Smooth muscle cell (in vitro differentiated cells): ENCODE measurements around the gene TRIOBP. TPM values are rescaled to one million over a fixed set of nuclear protein-coding genes. Genes with fewer than 3 reads are reported as not detected.

Experiments
- DNase-seq: peaks from one replicate; lab custom pipeline; 2025; ENCODE audit not compliant: unreplicated experiment; lab: John Stamatoyannopoulos, UW
- H2AFZ ChIP-seq: fragments of 200-600 bp; sonication (generic); 2 replicates; pipeline ENCODE4 v1.6.0; 2016; ENCODE audit warnings: antibody characterized with exemption, low read depth, mild to moderate bottlenecking
- H3F3A ChIP-seq: fragments of 200-600 bp; sonication (generic); 2 replicates; pipeline ENCODE4 v1.6.0; 2017; ENCODE audit warnings: antibody characterized with exemption, low read depth
- H3K27ac ChIP-seq: fragments of 200-600 bp; sonication (generic); 2 replicates; pipeline ENCODE4 v1.5.1; 2016; ENCODE audit warnings: low read depth, mild to moderate bottlenecking
- H3K27me3 ChIP-seq: fragments of 200-600 bp; sonication (generic); 2 replicates; pipeline ENCODE4 v1.6.1; 2016; ENCODE audit warnings: low read depth, mild to moderate bottlenecking
- H3K36me3 ChIP-seq: fragments of 200-600 bp; sonication (generic); 2 replicates; pipeline ENCODE4 v1.5.1; 2016; ENCODE audit warnings: low read depth
- H3K4me1 ChIP-seq: fragments of 200-600 bp; sonication (generic); 2 replicates; pipeline ENCODE4 v1.5.1; 2016; ENCODE audit warnings: low read depth
- H3K4me2 ChIP-seq: fragments of 200-600 bp; sonication (generic); 2 replicates; pipeline ENCODE4 v1.6.0; 2016; ENCODE audit warnings: mild to moderate bottlenecking
- H3K4me3 ChIP-seq: fragments of 200-600 bp; sonication (generic); 2 replicates; pipeline ENCODE4 v1.5.1; 2016; ENCODE audit warnings: mild to moderate bottlenecking
- H3K79me2 ChIP-seq: fragments of 200-600 bp; sonication (generic); 2 replicates; pipeline ENCODE4 v1.6.0; 2016; ENCODE audit warnings: low read depth, mild to moderate bottlenecking
- H3K9ac ChIP-seq: fragments of 200-600 bp; sonication (generic); 2 replicates; pipeline ENCODE4 v1.6.0; 2016; ENCODE audit warnings: low read depth
- H3K9me3 ChIP-seq: fragments of 200-600 bp; sonication (generic); replicated peaks from 2 replicates; pipeline ENCODE4 v1.5.1; 2016; ENCODE audit warnings: low read depth
- H4K20me1 ChIP-seq: fragments of 200-600 bp; sonication (generic); 2 replicates; pipeline ENCODE4 v1.6.0; 2016; ENCODE audit warnings: low read depth
- CTCF ChIP-seq: fragments of 200-600 bp; sonication (generic); IDR thresholded peaks from 2 replicates; pipeline ENCODE4 v1.5.1; 2017; ENCODE audit warnings: borderline replicate concordance, mild to moderate bottlenecking, antibody characterized with exemption; ENCODE audit not compliant: insufficient read depth, poor library complexity, severe bottlenecking
- WGBS: methylation state at CpG from one replicate; pipeline ENCODE4 v1.1.7; 2016; ENCODE audit warnings: low lambda C conversion rate; 5-methylcytosine and 5-hydroxymethylcytosine counted together
- polyA plus RNA-seq: library from polyadenylated mRNA; unstranded; fragments of >200 nt; fragmentation: Nextera tagmentation; extraction: Ambion mirVana; gene quantifications from 2 replicates; pipeline ENCODE4 v1.2.1, GENCODE V29; 2016
- total RNA-seq: library from RNA; depleted of rRNA; stranded (reverse); fragments of >200 nt; gene quantifications from 2 replicates; pipeline ENCODE4 v1.2.3, GENCODE V29; 2014

TRIOBP gene
- total and polyA plus RNA-seq, 2 experiments from 2014 or later, result 44.6 to 95.8 TPM

- Histone ChIP-seq H3F3A (no peaks in the 10 kb centered on the region), H4K20me1 (no peaks in the 10 kb centered on the region), H3K27ac (no peak overlapping the region), H3K9ac (no peak overlapping the region), H3K4me3 (no peak overlapping the region), H3K4me1 (no peaks in the 10 kb centered on the region), H3K9me3 (no peaks in the 10 kb centered on the region), H3K27me3 (no peaks in the 10 kb centered on the region), H2AFZ (no peak overlapping the region), H3K4me2 (no peak overlapping the region), H3K79me2 (no peaks in the 10 kb centered on the region), H3K36me3 (no peaks in the 10 kb centered on the region)
- DNase-seq, result no peak
- 94% methylated on average over 20 of the region's 20 CpGs for WGBS
- no peak for TF ChIP-seq CTCF
Measured at GRCh38 chr22:37726241-37726887, 29.5 kb downstream of the TRIOBP start.

GRCh38 chr22:37728620-37729019, 31.8 kb downstream of the TRIOBP start:
- no peak overlapping the region for H3K9ac ChIP-seq
- no peak overlapping the region for H3K4me3 ChIP-seq
- H3K79me2 ChIP-seq, result no peaks in the 10 kb centered on the region
- WGBS, result 100% methylated on average over 1 of the region's 1 CpG
- no peaks in the 10 kb centered on the region for H3K27me3 ChIP-seq
- no peak overlapping the region for H3K27ac ChIP-seq
- no peaks in the 10 kb centered on the region for H3K36me3 ChIP-seq
- H3K4me1 ChIP-seq, result no peaks in the 10 kb centered on the region
- no peaks in the 10 kb centered on the region for H3F3A ChIP-seq
- DNase-seq, result no peak
- H2AFZ ChIP-seq, result no peak overlapping the region
- H3K4me2 ChIP-seq, result no peak overlapping the region
- TF ChIP-seq CTCF, result no peak
- H3K9me3 ChIP-seq, result no peaks in the 10 kb centered on the region
- no peaks in the 10 kb centered on the region for H4K20me1 ChIP-seq

- H3K9ac ChIP-seq, result no peak overlapping the region
Measured at GRCh38 chr22:37731804-37732471, 35.1 kb downstream of the TRIOBP start.

More at GRCh38 chr22:37731804-37732471, 35.1 kb downstream of the TRIOBP start:
- Histone ChIP-seq H3K4me3 (no peak overlapping the region), H2AFZ (no peak overlapping the region), H3K79me2 (no peaks in the 10 kb centered on the region), H3K27ac (no peak overlapping the region), H4K20me1 (no peaks in the 10 kb centered on the region), H3K4me1 (no peaks in the 10 kb centered on the region), H3K27me3 (no peaks in the 10 kb centered on the region), H3K4me2 (no peak overlapping the region), H3F3A (no peaks in the 10 kb centered on the region), H3K36me3 (no peaks in the 10 kb centered on the region), H3K9me3 (no peaks in the 10 kb centered on the region)
- no peak for DNase-seq
- TF ChIP-seq CTCF, result no peak
- 91% methylated on average over 13 of the region's 13 CpGs for WGBS
